NCI-H345 (cell line): ENCODE results near the gene LMNTD2.
"Not testable (repeated sequence)": the region's sequence is repeated elsewhere in the genome, so short reads cannot be mapped to it uniquely, and the experiment has no call there.

ENCODE experiments used
- DNase-seq: peaks from one replicate; lab custom pipeline; 2025; lab: John Stamatoyannopoulos, UW

The LMNTD2 gene

GRCh38 chr11:532986-533585, 27.5 kb downstream of the LMNTD2 start:
- no peak for DNase-seq

GRCh38 chr11:532527-532985, 28.0 kb downstream of the LMNTD2 start:
- DNase-seq = no peak

GRCh38 chr11:531919-532526, 28.5 kb downstream of the LMNTD2 start:
- no peak for DNase-seq

- DNase-seq = no peak
Observed at GRCh38 chr11:530960-531831, 29.3 kb downstream of the LMNTD2 start.

GRCh38 chr11:529728-530411, 30.7 kb downstream of the LMNTD2 start:
- no peak for DNase-seq

- peak; percentile 37 for DNase-seq
Observed at GRCh38 chr11:528815-529727, 31.5 kb downstream of the LMNTD2 start.

GRCh38 chr11:528166-528814, 32.2 kb downstream of the LMNTD2 start:
- no peak for DNase-seq

GRCh38 chr11:526192-526591, 34.3 kb downstream of the LMNTD2 start:
- DNase-seq = no peak

GRCh38 chr11:521177-521688, 39.3 kb downstream of the LMNTD2 start:
- no peak for DNase-seq

- DNase-seq = no peak
Observed at GRCh38 chr11:520428-521176, 39.9 kb downstream of the LMNTD2 start.

GRCh38 chr11:518463-519202, 41.9 kb downstream of the LMNTD2 start:
- DNase-seq = no peak

GRCh38 chr11:516918-517685, 43.4 kb downstream of the LMNTD2 start:
- not testable (repeated sequence) for DNase-seq

GRCh38 chr11:516400-516799, 44.1 kb downstream of the LMNTD2 start:
- DNase-seq = no peak

GRCh38 chr11:515131-515530, 45.4 kb downstream of the LMNTD2 start:
- no peak for DNase-seq

- no peak for DNase-seq
Observed at GRCh38 chr11:514606-515005, 45.9 kb downstream of the LMNTD2 start.

GRCh38 chr11:512761-513595, 47.6 kb downstream of the LMNTD2 start:
- DNase-seq = no peak

GRCh38 chr11:508956-509355, 51.6 kb downstream of the LMNTD2 start:
- no peak for DNase-seq
